ENCODE measurements around the gene USP13.

Gene USP13

DNA sequence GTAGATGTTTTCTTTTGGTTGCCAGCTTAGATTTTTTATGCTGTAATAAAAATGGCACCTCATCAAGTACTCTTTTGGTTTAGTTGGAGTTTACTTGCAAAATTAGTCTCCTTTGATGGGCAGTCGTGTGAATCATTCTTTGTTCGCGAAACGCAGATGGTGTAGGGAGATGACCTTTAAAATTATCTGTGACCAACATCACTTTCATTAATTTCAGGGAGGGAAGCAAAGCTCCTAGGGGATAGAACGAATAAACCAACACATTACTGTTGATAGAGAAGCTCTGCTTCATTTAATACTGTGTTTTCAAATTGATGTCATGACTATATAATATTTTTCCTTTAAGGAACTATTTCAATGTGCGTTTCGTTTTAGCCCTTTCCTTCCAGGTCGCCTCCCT, 67.4 kb downstream of the USP13 start:
- TF ChIP-seq, protein P1, sequence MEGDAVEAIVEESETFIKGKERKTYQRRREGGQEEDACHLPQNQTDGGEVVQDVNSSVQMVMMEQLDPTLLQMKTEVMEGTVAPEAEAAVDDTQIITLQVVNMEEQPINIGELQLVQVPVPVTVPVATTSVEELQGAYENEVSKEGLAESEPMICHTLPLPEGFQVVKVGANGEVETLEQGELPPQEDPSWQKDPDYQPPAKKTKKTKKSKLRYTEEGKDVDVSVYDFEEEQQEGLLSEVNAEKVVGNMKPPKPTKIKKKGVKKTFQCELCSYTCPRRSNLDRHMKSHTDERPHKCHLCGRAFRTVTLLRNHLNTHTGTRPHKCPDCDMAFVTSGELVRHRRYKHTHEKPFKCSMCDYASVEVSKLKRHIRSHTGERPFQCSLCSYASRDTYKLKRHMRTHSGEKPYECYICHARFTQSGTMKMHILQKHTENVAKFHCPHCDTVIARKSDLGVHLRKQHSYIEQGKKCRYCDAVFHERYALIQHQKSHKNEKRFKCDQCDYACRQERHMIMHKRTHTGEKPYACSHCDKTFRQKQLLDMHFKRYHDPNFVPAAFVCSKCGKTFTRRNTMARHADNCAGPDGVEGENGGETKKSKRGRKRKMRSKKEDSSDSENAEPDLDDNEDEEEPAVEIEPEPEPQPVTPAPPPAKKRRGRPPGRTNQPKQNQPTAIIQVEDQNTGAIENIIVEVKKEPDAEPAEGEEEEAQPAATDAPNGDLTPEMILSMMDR (IDR thresholded peaks at IDR 0.05): no peak

DNA sequence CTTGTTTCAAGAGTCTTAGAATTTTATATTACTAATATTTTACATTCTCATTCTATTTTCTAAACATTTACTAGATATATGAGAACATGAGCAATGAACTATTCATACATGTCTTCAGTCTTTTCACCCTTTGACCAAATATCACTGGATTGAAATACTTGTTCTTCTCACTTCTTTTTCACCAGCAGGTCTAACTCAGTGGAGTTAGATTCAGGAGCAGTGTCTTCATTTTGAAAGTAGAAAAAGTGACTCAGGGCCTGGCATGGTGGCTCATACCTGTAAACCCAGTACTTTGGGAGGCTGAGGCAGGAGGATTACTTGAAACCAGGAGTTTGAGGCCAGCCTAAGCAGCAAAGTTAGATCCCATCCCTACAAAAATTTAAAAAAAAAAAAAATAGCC, 70.8 kb downstream of the USP13 start:
- TF ChIP-seq, protein P1 (IDR thresholded peaks at IDR 0.05): no peak

DNA sequence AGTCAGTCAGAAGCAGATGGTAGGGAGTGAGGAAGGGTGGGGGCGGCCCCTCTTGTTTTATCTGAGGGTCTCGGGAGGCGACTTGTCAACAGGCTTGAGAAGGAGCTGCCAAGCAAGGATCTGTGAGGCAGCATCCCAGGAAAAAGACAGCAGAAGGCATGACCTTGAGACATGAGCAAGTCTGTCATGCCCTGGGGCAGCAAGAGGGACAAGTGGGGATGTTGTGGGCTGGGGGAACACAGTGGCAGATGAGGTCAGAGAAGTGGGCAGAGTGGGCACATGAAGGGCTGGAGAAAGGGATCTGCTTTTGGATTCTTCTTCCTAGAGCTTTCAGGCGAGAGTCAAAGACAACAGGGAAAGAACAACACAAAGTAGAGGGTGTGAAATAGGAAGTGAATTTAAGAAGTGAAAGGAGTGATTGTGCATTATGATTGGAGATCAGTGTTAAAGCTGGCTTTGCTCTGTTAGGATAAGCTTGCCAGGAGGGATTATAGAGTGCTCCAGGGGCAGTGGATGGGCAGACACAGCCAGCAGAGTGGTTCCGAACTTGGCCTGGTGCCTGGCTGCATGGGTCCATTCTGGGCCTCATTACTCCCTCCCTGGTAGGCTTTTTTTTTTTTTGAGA, 73.3 kb downstream of the USP13 start:
- TF ChIP-seq, protein P1 (IDR thresholded peaks at IDR 0.05): no peak

DNA sequence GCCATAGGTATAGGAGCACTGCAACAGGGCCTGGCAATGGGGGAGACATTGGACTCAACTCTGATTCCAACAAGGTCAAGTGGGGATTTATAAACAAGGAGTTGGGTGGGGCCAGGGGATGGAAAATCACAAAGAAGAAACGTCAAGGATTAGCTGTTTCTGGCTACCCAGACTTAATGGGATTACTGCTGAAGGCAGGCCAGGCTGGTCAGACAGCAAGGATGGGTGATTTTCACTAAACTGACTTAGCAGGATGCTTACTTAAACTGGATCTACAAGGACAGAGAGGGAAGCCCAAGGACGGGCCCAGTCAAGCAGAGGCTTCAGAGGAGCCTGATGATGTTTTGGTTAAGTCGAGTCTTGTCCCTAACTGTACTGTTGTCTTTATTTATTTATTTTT, 76.2 kb downstream of the USP13 start:
- TF ChIP-seq, protein P1 (IDR thresholded peaks at IDR 0.05): no peak

DNA sequence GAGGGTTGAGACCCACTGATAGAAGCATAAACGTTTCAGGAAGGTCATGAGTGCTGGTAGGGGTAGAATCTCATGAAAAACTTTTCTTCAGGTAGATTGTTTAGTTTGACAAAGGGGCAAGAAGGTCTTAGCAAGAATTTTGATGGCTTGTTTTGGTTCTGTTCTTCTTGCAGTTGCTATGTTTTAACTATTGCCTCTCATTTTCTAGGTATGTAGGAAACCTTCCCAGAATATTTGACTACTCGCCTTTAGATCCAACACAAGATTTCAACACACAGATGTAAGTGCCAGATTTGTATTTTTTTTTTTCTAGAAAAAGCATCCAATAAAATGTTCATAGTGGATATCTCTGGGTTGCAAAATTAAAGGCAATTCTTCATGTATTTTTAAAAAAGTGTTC, 77.1 kb downstream of the USP13 start:
- TF ChIP-seq, protein P1 (IDR thresholded peaks at IDR 0.05): no peak

DNA sequence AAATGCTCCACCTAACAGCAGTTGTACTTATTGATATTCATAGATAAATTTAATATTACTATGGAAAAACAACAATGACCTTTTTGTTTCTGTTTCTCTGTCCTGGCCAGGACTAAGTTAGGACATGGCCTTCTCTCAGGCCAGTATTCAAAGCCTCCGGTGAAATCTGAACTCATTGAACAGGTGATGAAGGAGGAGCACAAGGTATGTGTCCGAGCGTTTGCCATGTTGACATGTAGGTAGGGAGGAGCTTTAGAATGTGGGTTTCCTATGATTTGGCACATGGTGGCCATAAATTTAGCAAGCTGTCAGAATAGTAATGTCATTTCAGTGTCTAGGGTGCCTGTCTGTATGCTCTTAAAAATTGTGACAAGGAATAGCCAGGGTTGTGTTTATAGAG, 77.7 kb downstream of the USP13 start:
- TF ChIP-seq, protein P1 (IDR thresholded peaks at IDR 0.05): no peak

DNA sequence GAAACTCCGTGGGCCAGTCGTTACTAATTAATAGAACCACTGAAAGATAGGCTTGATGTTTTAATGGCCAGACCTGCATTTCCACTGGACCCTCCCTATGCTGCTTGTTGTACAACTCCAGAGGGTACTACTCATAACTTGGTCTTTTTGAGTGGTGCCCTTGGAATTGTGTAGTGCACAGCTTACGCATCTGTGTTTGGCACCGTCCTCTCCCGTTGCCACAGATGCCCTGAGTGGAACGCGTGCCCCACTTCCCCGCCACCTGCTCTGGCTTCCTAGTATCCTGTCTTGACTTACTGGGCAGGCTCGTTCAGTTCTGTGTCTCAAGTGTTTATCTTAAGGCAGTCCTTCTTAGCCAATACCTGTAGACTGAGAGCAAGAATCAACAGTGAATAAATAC, 78.7 kb downstream of the USP13 start:
- TF ChIP-seq, protein P1 (IDR thresholded peaks at IDR 0.05): no peak

All from LNCAP (cell line).